ENCODE measurements around the gene LAMTOR1. TPM values are rescaled to one million over a fixed set of nuclear protein-coding genes. Genes with fewer than 3 reads are reported as not detected.

LAMTOR1 gene
- total and polyA plus RNA-seq, 2 experiments from 2014 or later, result 100 to 180 TPM

DNA sequence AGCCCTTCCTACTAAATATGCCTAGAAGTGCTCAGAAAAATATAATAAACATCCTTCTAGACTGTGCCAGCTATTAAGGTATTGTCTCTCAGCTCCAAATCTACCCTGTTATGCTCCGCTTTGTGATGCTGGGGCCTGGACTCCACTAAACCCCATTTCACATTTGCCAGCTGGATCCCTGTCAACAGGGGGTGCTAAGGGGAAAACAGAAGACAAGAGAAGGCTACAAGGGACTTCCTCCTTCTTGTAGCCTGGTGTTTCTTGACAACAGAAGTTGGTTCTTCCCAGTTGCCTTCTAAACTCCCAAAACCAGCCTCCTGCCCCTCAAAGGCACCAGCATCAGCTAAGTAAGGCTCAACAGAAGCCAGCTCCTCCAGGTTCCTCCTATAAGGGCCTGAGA, 28.0 kb downstream of the LAMTOR1 start:
- no peak overlapping the region for H3K4me3 ChIP-seq
- H3K27ac ChIP-seq, result no peak overlapping the region
- TF ChIP-seq, protein P1, sequence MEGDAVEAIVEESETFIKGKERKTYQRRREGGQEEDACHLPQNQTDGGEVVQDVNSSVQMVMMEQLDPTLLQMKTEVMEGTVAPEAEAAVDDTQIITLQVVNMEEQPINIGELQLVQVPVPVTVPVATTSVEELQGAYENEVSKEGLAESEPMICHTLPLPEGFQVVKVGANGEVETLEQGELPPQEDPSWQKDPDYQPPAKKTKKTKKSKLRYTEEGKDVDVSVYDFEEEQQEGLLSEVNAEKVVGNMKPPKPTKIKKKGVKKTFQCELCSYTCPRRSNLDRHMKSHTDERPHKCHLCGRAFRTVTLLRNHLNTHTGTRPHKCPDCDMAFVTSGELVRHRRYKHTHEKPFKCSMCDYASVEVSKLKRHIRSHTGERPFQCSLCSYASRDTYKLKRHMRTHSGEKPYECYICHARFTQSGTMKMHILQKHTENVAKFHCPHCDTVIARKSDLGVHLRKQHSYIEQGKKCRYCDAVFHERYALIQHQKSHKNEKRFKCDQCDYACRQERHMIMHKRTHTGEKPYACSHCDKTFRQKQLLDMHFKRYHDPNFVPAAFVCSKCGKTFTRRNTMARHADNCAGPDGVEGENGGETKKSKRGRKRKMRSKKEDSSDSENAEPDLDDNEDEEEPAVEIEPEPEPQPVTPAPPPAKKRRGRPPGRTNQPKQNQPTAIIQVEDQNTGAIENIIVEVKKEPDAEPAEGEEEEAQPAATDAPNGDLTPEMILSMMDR (IDR thresholded peaks at IDR 0.05; ENCODE audit: low read depth, low read length), result peak; percentile 19
- H3K9me3 ChIP-seq (ENCODE audit: low read depth), result no peaks in the 10 kb centered on the region
- H3K27me3 ChIP-seq, result no peaks in the 10 kb centered on the region
- peaks cover 10% of the 10 kb centered on the region for H3K4me1 ChIP-seq (ENCODE audit: low read depth)
- H3K36me3 ChIP-seq, result no peaks in the 10 kb centered on the region
- peak in 1 of 2 donors; percentile 32 for DNase-seq (ENCODE audit: low read depth in 1 of 2, low spot score in 1 of 2)

DNA sequence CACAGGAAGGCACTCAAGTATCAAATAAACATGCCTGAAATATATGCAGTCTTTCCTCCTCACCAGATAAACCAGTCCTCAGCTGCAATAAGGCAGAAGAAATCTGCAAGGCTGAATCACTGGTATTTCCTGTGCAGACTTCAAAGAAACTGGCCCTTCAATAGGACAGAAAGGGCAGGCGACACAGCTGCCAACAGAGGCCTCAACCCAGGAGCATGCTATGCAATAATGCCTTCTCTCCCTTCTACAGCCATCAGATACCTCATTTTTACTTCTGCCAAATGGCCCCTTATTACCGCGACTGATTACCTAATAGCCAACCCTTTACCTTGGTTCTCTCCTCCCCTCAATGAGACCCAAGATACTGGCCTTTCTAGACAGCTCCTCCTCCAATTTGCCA, 30.7 kb downstream of the LAMTOR1 start:
- H3K4me1 ChIP-seq (ENCODE audit: low read depth), result peaks cover 23% of the 10 kb centered on the region
- H3K9me3 ChIP-seq (ENCODE audit: low read depth), result no peaks in the 10 kb centered on the region
- peak overlapping the region; percentile 55 for H3K27ac ChIP-seq
- TF ChIP-seq, protein P1 (IDR thresholded peaks at IDR 0.05; ENCODE audit: low read depth, low read length), result no peak
- peak in 1 of 2 donors; percentile 78 for DNase-seq (ENCODE audit: low read depth in 1 of 2, low spot score in 1 of 2)
- H3K36me3 ChIP-seq, result no peaks in the 10 kb centered on the region
- no peaks in the 10 kb centered on the region for H3K27me3 ChIP-seq
- H3K4me3 ChIP-seq, result no peak overlapping the region

DNA sequence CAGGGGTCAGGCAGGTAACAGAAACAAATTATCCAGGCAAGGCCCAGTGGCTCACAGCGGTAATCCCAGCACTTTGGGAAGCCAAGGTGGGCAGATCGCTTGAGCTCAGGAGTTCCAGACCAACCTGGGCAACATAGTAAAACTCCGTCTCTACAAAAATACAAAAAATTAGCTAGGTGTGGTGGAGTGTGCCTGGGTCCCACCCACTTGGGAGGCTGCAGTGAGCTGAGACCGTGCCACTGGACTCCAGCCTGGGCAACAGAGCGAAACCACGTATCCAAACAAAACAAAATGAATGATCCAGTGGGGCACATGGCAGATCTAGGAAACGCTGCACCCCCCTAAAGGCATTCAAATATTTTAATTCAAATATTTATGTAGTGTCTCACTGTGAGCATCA, 32.6 kb downstream of the LAMTOR1 start:
- TF ChIP-seq, protein P1 (IDR thresholded peaks at IDR 0.05; ENCODE audit: low read depth, low read length), result no peak
- Histone ChIP-seq H3K36me3 (no peaks in the 10 kb centered on the region), H3K27ac (peak overlapping the region; percentile 70), H3K27me3 (no peaks in the 10 kb centered on the region), H3K4me3 (no peak overlapping the region), H3K4me1 (ENCODE audit: low read depth) (peaks cover 23% of the 10 kb centered on the region), H3K9me3 (ENCODE audit: low read depth) (no peaks in the 10 kb centered on the region)
- no peak for DNase-seq (ENCODE audit: low read depth in 1 of 2, low spot score in 1 of 2)

DNA sequence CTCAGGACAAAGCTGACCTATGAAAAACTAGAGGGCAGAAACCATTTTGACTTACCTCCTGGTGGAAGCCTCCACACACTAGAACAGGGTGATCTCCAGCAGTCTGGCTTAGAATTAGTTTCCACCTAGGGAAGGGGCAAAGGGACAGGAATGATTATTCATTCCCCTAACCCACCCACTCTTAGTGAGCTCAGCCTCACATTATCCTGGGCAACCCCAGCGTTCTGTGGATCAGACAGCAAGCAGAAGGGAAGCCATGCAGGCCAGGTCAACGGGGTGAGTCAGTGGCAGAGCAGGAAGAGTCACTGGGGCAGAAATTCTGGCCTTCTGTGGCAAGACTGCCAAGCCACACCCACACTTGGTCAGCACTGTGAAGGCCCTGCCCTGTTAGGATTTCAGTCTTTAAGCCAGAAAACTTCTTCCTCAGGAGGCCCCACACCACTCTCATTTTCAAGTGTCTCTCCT, 33.3 kb downstream of the LAMTOR1 start:
- peak overlapping the region; percentile 70 for H3K27ac ChIP-seq
- TF ChIP-seq, protein P1 (IDR thresholded peaks at IDR 0.05; ENCODE audit: low read depth, low read length), result no peak
- H3K4me3 ChIP-seq, result no peak overlapping the region
- H3K36me3 ChIP-seq, result no peaks in the 10 kb centered on the region
- DNase-seq (ENCODE audit: low read depth in 1 of 2, low spot score in 1 of 2), result peak; percentile 20 to 85
- no peaks in the 10 kb centered on the region for H3K27me3 ChIP-seq
- H3K4me1 ChIP-seq (ENCODE audit: low read depth), result peaks cover 23% of the 10 kb centered on the region
- H3K9me3 ChIP-seq (ENCODE audit: low read depth), result no peaks in the 10 kb centered on the region

DNA sequence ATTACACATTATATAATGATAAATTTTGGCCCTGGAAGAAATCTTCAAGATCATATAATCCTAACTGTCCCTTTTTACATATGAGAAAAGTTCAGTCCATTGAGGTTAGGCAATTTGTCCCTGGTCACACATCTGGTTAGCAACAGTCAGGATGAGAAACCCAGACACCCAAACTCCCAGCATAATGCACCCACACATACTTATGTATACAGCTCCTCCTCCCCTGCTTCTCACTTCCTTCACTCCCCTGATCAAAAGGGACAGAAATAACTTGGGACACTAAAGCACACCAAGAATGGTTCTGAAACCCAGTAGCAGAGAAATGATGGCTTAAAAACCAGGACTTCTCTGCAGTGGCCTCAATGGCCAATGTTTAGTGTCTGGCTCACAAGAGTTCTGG, 33.9 kb downstream of the LAMTOR1 start:
- Histone ChIP-seq H3K27ac (peak overlapping the region; percentile 70), H3K4me1 (ENCODE audit: low read depth) (peaks cover 23% of the 10 kb centered on the region), H3K36me3 (no peaks in the 10 kb centered on the region), H3K27me3 (no peaks in the 10 kb centered on the region), H3K9me3 (ENCODE audit: low read depth) (no peaks in the 10 kb centered on the region), H3K4me3 (no peak overlapping the region)
- TF ChIP-seq, protein P1 (IDR thresholded peaks at IDR 0.05; ENCODE audit: low read depth, low read length), result no peak
- DNase-seq (ENCODE audit: low read depth in 1 of 2, low spot score in 1 of 2), result no peak

DNA sequence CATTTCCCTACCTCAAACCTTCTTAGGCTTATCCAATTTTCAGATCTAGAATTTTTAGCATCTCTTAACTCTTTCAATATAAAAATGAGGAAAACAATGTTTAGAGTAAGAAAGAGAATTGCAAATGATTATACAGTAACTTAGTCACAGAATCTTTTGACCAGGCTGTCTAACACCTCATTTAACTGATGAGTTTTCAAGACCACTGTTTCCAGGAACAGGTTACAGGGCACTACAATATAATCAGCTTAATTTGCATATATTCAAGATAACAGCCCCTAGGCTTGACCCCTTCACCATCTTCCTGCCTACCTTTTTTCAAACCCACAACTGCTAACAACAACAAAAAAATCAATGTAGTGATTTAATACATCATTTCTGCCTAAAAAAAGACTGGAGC, 35.4 kb downstream of the LAMTOR1 start:
- H3K27me3 ChIP-seq, result no peaks in the 10 kb centered on the region
- peaks cover 23% of the 10 kb centered on the region for H3K4me1 ChIP-seq (ENCODE audit: low read depth)
- no peak for DNase-seq (ENCODE audit: low read depth in 1 of 2, low spot score in 1 of 2)
- H3K27ac ChIP-seq, result no peak overlapping the region
- H3K4me3 ChIP-seq, result no peak overlapping the region
- TF ChIP-seq, protein P1 (IDR thresholded peaks at IDR 0.05; ENCODE audit: low read depth, low read length), result no peak
- H3K36me3 ChIP-seq, result no peaks in the 10 kb centered on the region
- H3K9me3 ChIP-seq (ENCODE audit: low read depth), result no peaks in the 10 kb centered on the region
